Upper lobe of left lung (tissue), 4 donors: Measurements from ENCODE around the gene SSR4.

ENCODE experiments used
- EP300 ChIP-seq, 4 donors: sonication (generic); formaldehyde crosslinking; IDR thresholded peaks; one replicate each; pipeline ENCODE4 v1.5.1; 2017; ENCODE audit warnings: antibody characterized with exemption in 4 of 4, control low read depth in 2 of 4
- POLR2A ChIP-seq, 4 donors: fragments of 450-650 bp; IDR thresholded peaks; one replicate each; pipeline ENCODE4 v1.5.1; 2016 to 2017; ENCODE audit warnings: antibody characterized with exemption in 4 of 4, mild to moderate bottlenecking in 2 of 4
- POLR2AphosphoS5 ChIP-seq, 2 donors: sonication (generic); formaldehyde crosslinking; IDR thresholded peaks; one replicate each; pipeline ENCODE4 v1.5.1; 2017; ENCODE audit warnings: antibody characterized with exemption in 2 of 2
- TF ChIP-seq, protein P1 (sequence below), 6 experiments: fragments of 450-650 bp in 4 of 6; fragments of 200-600 bp in 2 of 6; sonication (generic) in 2 of 6; IDR thresholded peaks; one replicate each; pipeline ENCODE4 v1.5.1; 2016 to 2019; ENCODE audit warnings: antibody characterized with exemption in 6 of 6

DNA sequence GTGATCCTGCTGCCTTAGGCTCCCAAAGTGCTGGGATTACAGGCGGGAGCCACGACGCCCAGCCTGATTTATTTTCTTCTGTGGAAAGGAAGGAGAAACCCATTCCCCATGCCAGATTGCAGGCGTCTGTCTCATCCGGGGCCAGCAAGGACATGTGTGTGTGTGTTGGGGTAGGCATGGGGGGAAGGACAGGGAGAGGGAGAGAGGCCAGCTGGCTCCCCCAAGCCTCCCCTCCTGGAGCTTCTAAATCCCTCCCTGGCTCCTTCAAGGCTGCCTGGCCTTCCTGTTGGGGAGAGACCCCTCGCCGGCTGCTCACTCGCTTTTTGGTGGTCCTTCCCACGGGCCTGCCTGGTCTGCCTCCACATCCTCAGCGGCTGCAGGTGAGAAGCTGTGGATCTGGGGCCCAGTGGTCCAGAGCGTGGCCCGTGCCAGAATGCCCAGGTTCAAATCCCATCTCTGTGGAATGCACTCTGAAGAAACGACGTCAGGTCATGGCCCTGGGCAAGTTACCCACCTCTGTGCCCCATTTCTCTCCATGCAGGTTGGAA is 31.8 kb upstream of the SSR4 start:
- TF ChIP-seq, protein P1, sequence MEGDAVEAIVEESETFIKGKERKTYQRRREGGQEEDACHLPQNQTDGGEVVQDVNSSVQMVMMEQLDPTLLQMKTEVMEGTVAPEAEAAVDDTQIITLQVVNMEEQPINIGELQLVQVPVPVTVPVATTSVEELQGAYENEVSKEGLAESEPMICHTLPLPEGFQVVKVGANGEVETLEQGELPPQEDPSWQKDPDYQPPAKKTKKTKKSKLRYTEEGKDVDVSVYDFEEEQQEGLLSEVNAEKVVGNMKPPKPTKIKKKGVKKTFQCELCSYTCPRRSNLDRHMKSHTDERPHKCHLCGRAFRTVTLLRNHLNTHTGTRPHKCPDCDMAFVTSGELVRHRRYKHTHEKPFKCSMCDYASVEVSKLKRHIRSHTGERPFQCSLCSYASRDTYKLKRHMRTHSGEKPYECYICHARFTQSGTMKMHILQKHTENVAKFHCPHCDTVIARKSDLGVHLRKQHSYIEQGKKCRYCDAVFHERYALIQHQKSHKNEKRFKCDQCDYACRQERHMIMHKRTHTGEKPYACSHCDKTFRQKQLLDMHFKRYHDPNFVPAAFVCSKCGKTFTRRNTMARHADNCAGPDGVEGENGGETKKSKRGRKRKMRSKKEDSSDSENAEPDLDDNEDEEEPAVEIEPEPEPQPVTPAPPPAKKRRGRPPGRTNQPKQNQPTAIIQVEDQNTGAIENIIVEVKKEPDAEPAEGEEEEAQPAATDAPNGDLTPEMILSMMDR (IDR thresholded peaks at IDR 0.05), result no peak
- TF ChIP-seq POLR2A (IDR thresholded peaks at IDR 0.05), result no peak
- TF ChIP-seq POLR2AphosphoS5 (IDR thresholded peaks at IDR 0.05), result no peak
- no peak for TF ChIP-seq EP300 (IDR thresholded peaks at IDR 0.05)
